ENCODE measurements around the gene ADAT2.

ADAT2 gene

DNA sequence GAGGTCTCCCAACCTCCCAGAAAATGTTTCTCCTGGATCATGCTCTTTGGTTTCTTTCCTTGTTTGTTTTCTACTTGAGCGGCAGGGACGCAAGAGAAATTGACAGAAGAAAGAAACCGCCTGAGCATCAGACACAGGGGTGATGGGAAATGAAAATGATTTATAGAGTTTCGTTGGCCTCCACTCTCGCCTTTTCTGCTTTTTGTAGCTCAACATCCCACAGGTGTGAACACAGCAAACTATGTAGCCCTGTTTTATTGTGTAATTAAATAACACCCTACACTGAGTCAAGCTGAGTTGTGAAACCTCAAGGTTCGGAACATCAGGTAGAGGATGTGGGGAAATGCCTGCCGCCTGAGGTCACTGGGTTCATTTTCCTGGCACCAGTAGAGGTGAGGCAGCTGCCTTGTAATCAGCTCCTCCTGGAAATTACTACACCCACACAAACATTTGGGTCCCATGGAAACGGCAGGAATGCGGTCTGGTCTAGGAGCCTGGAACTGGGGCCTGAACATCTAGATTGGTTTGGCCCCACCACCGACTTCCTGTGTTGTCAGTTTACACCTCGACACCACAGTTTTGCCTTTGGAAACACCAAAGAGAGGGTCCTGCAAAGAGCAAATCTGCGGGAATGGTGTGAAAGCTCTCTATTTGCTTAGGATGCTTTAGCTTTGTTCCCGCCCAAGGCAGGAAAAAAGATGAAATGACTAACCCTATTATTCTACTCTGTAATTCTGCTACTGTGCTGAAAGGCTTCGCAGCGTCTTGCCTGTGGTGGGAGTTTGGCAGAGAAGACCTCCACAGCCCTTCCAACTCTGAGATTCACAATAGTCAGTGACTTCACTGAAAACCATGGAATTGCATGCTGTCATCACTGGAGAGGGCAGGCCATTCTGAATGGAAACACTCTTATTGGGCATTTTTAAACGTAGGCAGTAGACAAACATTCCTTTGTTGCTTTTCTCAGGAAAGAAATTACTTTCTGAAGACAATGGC is 53.0 kb downstream of the ADAT2 start:
- DNase-seq (ENCODE audit: low read depth, low spot score) = peak; percentile 89

DNA sequence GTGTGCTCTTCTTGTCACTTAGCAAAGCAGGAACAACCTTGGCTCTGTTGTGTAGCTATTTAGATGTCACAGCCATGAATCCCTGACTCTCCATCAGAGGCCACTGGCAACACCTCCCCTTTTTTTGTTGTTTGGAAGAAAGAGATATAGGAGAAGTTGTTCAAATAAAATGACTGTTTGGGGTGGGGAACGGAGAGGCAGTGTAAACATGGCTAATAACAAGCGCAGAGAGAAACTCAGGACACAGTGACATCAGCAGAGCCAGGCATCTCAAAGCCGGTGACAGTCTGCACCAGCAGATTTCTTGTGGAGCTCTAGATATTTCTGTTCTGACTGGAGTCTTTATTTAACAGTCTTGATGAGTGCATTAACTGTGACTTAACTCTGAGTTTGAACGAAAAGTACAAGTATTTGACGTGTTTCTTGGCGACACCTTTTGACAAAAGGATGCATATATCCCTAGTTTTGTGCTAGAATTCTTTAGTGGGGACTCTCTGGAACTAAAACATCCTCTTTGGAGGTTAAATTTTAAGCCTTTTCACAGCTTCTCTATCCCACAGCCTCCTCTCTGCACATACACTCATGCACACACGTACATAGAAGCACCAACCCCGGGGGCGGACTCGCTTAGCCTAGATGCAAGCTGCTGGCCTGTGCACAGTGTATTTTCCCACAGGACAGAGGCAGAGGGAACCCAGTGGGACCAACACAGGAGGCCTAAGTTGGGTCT is 53.8 kb downstream of the ADAT2 start:
- DNase-seq (ENCODE audit: low read depth, low spot score) = no peak

GRCh38 chr6:143395699-143396098 is 54.8 kb downstream of the ADAT2 start:
- no peak for DNase-seq (ENCODE audit: low read depth, low spot score)

- DNase-seq (ENCODE audit: low read depth, low spot score) = no peak
Observed at GRCh38 chr6:143394389-143394788, 56.1 kb downstream of the ADAT2 start.

DNA sequence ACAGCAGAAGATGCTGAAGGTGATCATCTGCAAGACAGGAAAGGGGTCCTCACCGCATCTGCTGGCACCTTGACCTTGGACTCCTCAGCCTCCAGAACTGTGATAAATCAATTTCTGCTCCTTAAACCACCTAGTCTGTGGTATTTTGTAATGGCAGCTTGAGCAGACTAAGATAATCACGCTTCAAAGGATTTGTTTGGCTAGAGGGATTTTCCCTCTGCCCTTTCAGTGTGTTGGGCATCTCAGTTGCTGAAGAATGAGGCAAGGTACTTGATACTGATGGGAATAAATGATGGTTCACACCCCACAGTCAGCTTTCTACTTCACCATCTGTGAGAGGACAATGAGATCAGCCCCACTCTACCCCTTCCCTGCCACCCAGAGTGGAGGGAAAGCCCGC is 60.2 kb downstream of the ADAT2 start:
- DNase-seq (ENCODE audit: low read depth, low spot score) = no peak

DNA sequence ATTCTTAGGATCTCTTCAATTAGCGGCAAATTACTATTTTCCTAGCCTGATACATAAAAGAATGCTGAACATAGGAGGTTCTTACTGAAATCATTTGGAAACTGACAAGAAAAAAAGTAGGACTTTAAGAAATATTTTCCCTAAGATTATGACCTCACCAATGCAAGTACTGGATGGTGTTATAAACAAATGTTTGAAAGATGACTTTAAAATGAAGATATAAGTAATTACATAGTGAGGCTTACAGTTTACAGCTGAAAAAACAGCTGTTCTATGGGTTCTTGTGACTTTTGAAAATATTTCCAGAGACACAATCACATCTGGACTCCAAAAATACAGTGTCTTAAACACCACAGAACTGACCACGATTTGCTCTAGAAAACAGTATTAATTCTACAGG is 64.9 kb downstream of the ADAT2 start:
- DNase-seq (ENCODE audit: low read depth, low spot score) = no peak

DNA sequence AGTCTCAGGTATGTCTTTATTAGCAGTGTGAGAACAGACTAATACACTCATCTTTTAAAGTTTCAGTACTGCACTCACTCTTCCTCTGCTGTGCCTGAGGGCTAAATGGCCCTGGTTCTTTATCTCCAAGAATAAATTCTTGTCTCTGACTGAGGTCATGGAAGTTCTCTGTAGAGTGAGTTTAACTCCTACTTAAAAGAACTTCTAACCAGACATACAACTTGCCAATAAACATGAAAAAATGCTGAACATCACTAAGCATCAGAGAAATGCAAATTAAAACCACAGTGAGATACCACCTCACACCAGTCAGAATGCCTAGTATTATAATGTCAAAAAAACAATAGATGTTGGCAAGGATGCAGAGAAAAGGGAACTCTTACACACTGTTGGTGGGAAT is 73.6 kb downstream of the ADAT2 start:
- no peak for DNase-seq (ENCODE audit: low read depth, low spot score)

- no peak for DNase-seq (ENCODE audit: low read depth, low spot score)
Observed at GRCh38 chr6:143376375-143376774, 74.1 kb downstream of the ADAT2 start.

DNA sequence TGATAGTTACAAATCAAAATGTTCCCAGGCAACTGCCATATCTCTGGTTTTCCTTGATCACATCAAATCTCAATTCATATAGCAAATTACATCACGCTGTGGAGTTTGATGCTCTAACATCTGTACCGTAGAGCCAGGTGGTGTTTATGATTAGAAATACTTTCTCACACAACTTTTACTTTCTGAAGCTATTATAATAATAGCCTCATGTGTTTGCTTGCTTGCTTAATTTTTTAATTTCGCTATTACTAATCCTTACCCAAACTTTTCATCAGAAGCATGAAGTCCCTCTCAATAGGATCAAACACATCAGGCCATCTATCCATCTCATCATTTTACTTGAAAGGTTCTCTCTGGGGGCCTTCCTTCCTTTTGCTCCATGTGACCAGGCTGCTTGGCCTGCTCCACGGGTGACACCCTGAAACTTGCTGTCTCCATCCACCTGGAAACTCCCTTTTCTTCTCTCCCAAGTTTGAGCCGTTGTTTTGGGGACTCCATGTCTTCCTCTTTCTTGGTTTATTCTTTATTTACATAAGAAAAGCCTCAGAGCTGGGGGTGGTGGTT is 75.4 kb downstream of the ADAT2 start:
- DNase-seq (ENCODE audit: low read depth, low spot score) = no peak

GRCh38 chr6:143374014-143374413 is 76.5 kb downstream of the ADAT2 start:
- no peak for DNase-seq (ENCODE audit: low read depth, low spot score)

All from ELF-1 (cell line).